HepG2 (cell line): ENCODE data around the gene ADAMTS4. TPM values are rescaled to one million over a fixed set of nuclear protein-coding genes. Genes with fewer than 3 reads are reported as not detected.

Experiments
- ATF7 ChIP-seq, 2 experiments: fragments of 450-650 bp in 1 of 2; sonication (generic) in 1 of 2; formaldehyde crosslinking in 1 of 2; IDR thresholded peaks; 2 replicates each; pipeline versions ENCODE4 v1.4.0 to v1.6.1; 2016 to 2020; ENCODE audit warnings: antibody characterized with exemption in 1 of 2, mild to moderate bottlenecking in 1 of 2, missing genetic modification reagents in 1 of 2
- BORCS8-MEF2B ChIP-seq: sonication (generic); formaldehyde crosslinking; IDR thresholded peaks from 2 replicates; pipeline ENCODE4 v1.8.0; 2022; ENCODE audit warnings: mild to moderate bottlenecking, missing genetic modification reagents
- CERS6 ChIP-seq: sonication (generic); formaldehyde crosslinking; IDR thresholded peaks from 2 replicates; pipeline ENCODE4 v1.5.0; 2020; ENCODE audit warnings: missing genetic modification reagents
- GPBP1L1 ChIP-seq: sonication (generic); formaldehyde crosslinking; IDR thresholded peaks from 2 replicates; pipeline ENCODE4 v1.5.0; 2020; ENCODE audit warnings: mild to moderate bottlenecking, missing genetic modification reagents
- IRX3 ChIP-seq: sonication (generic); formaldehyde crosslinking; IDR thresholded peaks from 2 replicates; pipeline ENCODE4 v1.8.1; 2023; ENCODE audit warnings: mild to moderate bottlenecking, low read depth, missing genetic modification reagents, borderline replicate concordance
- KLF6 ChIP-seq: IDR thresholded peaks from 2 replicates; pipeline ENCODE4 v1.8.0; 2016; ENCODE audit warnings: missing biosample characterization, missing genetic modification reagents
- MXD3 ChIP-seq: IDR thresholded peaks from 2 replicates; pipeline ENCODE4 v1.6.1; 2016; ENCODE audit warnings: mild to moderate bottlenecking, missing biosample characterization, missing genetic modification reagents
- NFYB ChIP-seq: sonication (generic); formaldehyde crosslinking; IDR thresholded peaks from 2 replicates; pipeline ENCODE4 v1.4.0; 2020; ENCODE audit warnings: missing genetic modification reagents
- RBAK ChIP-seq: sonication (generic); formaldehyde crosslinking; IDR thresholded peaks from 2 replicates; pipeline ENCODE4 v1.5.1; 2020; ENCODE audit warnings: mild to moderate bottlenecking, missing genetic modification reagents
- RELA ChIP-seq: sonication (generic); formaldehyde crosslinking; IDR thresholded peaks from 2 replicates; pipeline ENCODE4 v1.4.0; 2020; ENCODE audit warnings: missing genetic modification reagents
- RFX5 ChIP-seq: IDR thresholded peaks from 2 replicates; pipeline ENCODE4 v1.6.1; 2011; ENCODE audit warnings: low read depth, low read length, improper control_type of control experiment
- SOX13 ChIP-seq, 3 experiments: fragments of 450-650 bp in 1 of 3; sonication (generic) in 1 of 3; formaldehyde crosslinking in 1 of 3; IDR thresholded peaks in 2 of 3; conservative IDR thresholded peaks in 1 of 3; 2 replicates each; pipeline versions ENCODE4 v1.5.0 to v1.6.1; 2016 to 2020; ENCODE audit warnings: antibody characterized with exemption in 1 of 3, mild to moderate bottlenecking in 1 of 3, missing compliant biosample characterization in 1 of 3, missing genetic modification reagents in 1 of 3, moderate library complexity in 1 of 3
- TFAP4 ChIP-seq: sonication (generic); IDR thresholded peaks from 2 replicates; pipeline ENCODE4 v1.6.1; 2016; ENCODE audit warnings: low read depth, borderline replicate concordance
- TFDP1 ChIP-seq: IDR thresholded peaks from 2 replicates; pipeline ENCODE4 v1.6.1; 2016; ENCODE audit warnings: missing compliant biosample characterization, missing genetic modification reagents, borderline replicate concordance
- THAP11 ChIP-seq: IDR thresholded peaks from 2 replicates; pipeline ENCODE4 v1.6.1; 2016; ENCODE audit warnings: missing biosample characterization, missing genetic modification reagents
- ZMAT3 ChIP-seq: sonication (generic); formaldehyde crosslinking; conservative IDR thresholded peaks from 2 replicates; pipeline ENCODE4 v1.7.0; 2021; ENCODE audit warnings: missing genetic modification reagents
- ZNF101 ChIP-seq: sonication (generic); formaldehyde crosslinking; IDR thresholded peaks from 2 replicates; pipeline ENCODE4 v1.4.0; 2020; ENCODE audit warnings: mild to moderate bottlenecking, low read depth, missing genetic modification reagents, borderline replicate concordance
- ZNF138 ChIP-seq: sonication (generic); formaldehyde crosslinking; IDR thresholded peaks from 2 replicates; pipeline ENCODE4 v1.5.0; 2020; ENCODE audit warnings: mild to moderate bottlenecking, low read depth, missing genetic modification reagents
- ZNF3 ChIP-seq: IDR thresholded peaks from 2 replicates; pipeline ENCODE4 v1.7.0; 2017; ENCODE audit warnings: inconsistent platforms
- ZNF343 ChIP-seq: sonication (generic); formaldehyde crosslinking; IDR thresholded peaks from 2 replicates; pipeline ENCODE4 v1.4.0; 2020; ENCODE audit warnings: mild to moderate bottlenecking, missing genetic modification reagents
- ZNF451 ChIP-seq: sonication (generic); formaldehyde crosslinking; IDR thresholded peaks from 2 replicates; pipeline ENCODE4 v1.5.0; 2020; ENCODE audit warnings: mild to moderate bottlenecking, missing genetic modification reagents
- ZNF468 ChIP-seq: sonication (generic); formaldehyde crosslinking; IDR thresholded peaks from 2 replicates; pipeline ENCODE4 v1.8.0; 2022; ENCODE audit warnings: mild to moderate bottlenecking, moderate library complexity, missing genetic modification reagents
- ZNF7 ChIP-seq: IDR thresholded peaks from 2 replicates; pipeline ENCODE4 v1.6.1; 2016; ENCODE audit warnings: missing biosample characterization, missing genetic modification reagents
- ZNF724P ChIP-seq: sonication (generic); formaldehyde crosslinking; IDR thresholded peaks from 2 replicates; pipeline ENCODE4 v1.8.0; 2022; ENCODE audit warnings: missing genetic modification reagents, borderline replicate concordance
- ZNF773 ChIP-seq: sonication (generic); formaldehyde crosslinking; IDR thresholded peaks from 2 replicates; pipeline ENCODE4 v1.4.0; 2020; ENCODE audit warnings: missing genetic modification reagents, borderline replicate concordance
- polyA plus RNA-seq, 8 experiments: library from polyadenylated mRNA; depleted of rRNA in 3 of 8; stranded (reverse) in 7 of 8; unstranded in 1 of 8; fragments of >200 nt; fragmentation: Illumina TruSeq in 4 of 8; extraction: Trizol in 4 of 8; gene quantifications; 2 replicates each; pipeline versions ENCODE4 v1.2.1 to v1.2.3, GENCODE V29; 2011 to 2016; ENCODE audit warnings: low read depth in 4 of 8, missing spikeins in 1 of 8, mixed read lengths in 1 of 8; ENCODE audit not compliant: insufficient read depth in 1 of 8
- total RNA-seq, 5 experiments: library from RNA; depleted of rRNA; stranded (reverse); fragments of >200 nt; fragmentation: Illumina TruSeq; extraction: Trizol; gene quantifications; 2 replicates each; pipeline ENCODE4 v1.2.3, GENCODE V29; 2016; ENCODE audit warnings: low read depth in 1 of 5

ADAMTS4 gene
- total and polyA plus RNA-seq, 2 of the 13 experiments (the other 11 are each of a cell fraction or from before 2014, with no cell fraction given), result 0.51 to 1.7 TPM

- TF ChIP-seq CERS6 (CRISPR knock-in tag) (no peak), ZNF773 (CRISPR knock-in tag) (no peak), SOX13 (IDR thresholded peaks at IDR 0.05) (no peak), SOX13 (CRISPR knock-in tag; conservative IDR thresholded peaks at IDR 0.05 in 1 of 2, IDR thresholded peaks at IDR 0.05 in 1 of 2) (no peak), ZNF468 (CRISPR knock-in tag) (no peak), ZNF138 (CRISPR knock-in tag) (no peak), RELA (CRISPR knock-in tag) (no peak), BORCS8-MEF2B (CRISPR knock-in tag) (no peak), ZNF3 (CRISPR knock-in tag) (no peak), IRX3 (CRISPR knock-in tag) (no peak), ZNF7 (no peak), ATF7 (IDR thresholded peaks at IDR 0.05) (no peak), ATF7 (CRISPR knock-in tag; IDR thresholded peaks at IDR 0.05) (no peak), TFAP4 (no peak), TFDP1 (CRISPR knock-in tag) (no peak), NFYB (CRISPR knock-in tag) (peak; percentile 92), MXD3 (no peak), ZMAT3 (CRISPR knock-in tag) (no peak), KLF6 (no peak), ZNF724P (CRISPR knock-in tag) (no peak), GPBP1L1 (CRISPR knock-in tag) (no peak), ZNF343 (CRISPR knock-in tag) (no peak), THAP11 (CRISPR knock-in tag) (peak; percentile 67), ZNF101 (CRISPR knock-in tag) (no peak), RBAK (CRISPR knock-in tag) (no peak), ZNF451 (CRISPR knock-in tag) (no peak), RFX5 (no peak)
Observed at GRCh38 chr1:161225534-161226319, 26.9 kb upstream of the ADAMTS4 start, which contains the start of gene TOMM40L (continued).
